Smooth muscle cell (in vitro differentiated cells): ENCODE measurements around the gene CCNL1. TPM values are rescaled to one million over a fixed set of nuclear protein-coding genes. Genes with fewer than 3 reads are reported as not detected.
A peak's percentile ranks its signal among the peaks of the same experiment; 100 is the strongest.

Experiments used
- DNase-seq: peaks from one replicate; lab custom pipeline; 2025; ENCODE audit not compliant: unreplicated experiment; lab: John Stamatoyannopoulos, UW
- H2AFZ ChIP-seq: fragments of 200-600 bp; sonication (generic); 2 replicates; pipeline ENCODE4 v1.6.0; 2016; ENCODE audit warnings: antibody characterized with exemption, low read depth, mild to moderate bottlenecking
- H3F3A ChIP-seq: fragments of 200-600 bp; sonication (generic); 2 replicates; pipeline ENCODE4 v1.6.0; 2017; ENCODE audit warnings: antibody characterized with exemption, low read depth
- H3K27ac ChIP-seq: fragments of 200-600 bp; sonication (generic); 2 replicates; pipeline ENCODE4 v1.5.1; 2016; ENCODE audit warnings: low read depth, mild to moderate bottlenecking
- H3K27me3 ChIP-seq: fragments of 200-600 bp; sonication (generic); 2 replicates; pipeline ENCODE4 v1.6.1; 2016; ENCODE audit warnings: low read depth, mild to moderate bottlenecking
- H3K36me3 ChIP-seq: fragments of 200-600 bp; sonication (generic); 2 replicates; pipeline ENCODE4 v1.5.1; 2016; ENCODE audit warnings: low read depth
- H3K4me1 ChIP-seq: fragments of 200-600 bp; sonication (generic); 2 replicates; pipeline ENCODE4 v1.5.1; 2016; ENCODE audit warnings: low read depth
- H3K4me2 ChIP-seq: fragments of 200-600 bp; sonication (generic); 2 replicates; pipeline ENCODE4 v1.6.0; 2016; ENCODE audit warnings: mild to moderate bottlenecking
- H3K4me3 ChIP-seq: fragments of 200-600 bp; sonication (generic); 2 replicates; pipeline ENCODE4 v1.5.1; 2016; ENCODE audit warnings: mild to moderate bottlenecking
- H3K79me2 ChIP-seq: fragments of 200-600 bp; sonication (generic); 2 replicates; pipeline ENCODE4 v1.6.0; 2016; ENCODE audit warnings: low read depth, mild to moderate bottlenecking
- H3K9ac ChIP-seq: fragments of 200-600 bp; sonication (generic); 2 replicates; pipeline ENCODE4 v1.6.0; 2016; ENCODE audit warnings: low read depth
- H3K9me3 ChIP-seq: fragments of 200-600 bp; sonication (generic); replicated peaks from 2 replicates; pipeline ENCODE4 v1.5.1; 2016; ENCODE audit warnings: low read depth
- H4K20me1 ChIP-seq: fragments of 200-600 bp; sonication (generic); 2 replicates; pipeline ENCODE4 v1.6.0; 2016; ENCODE audit warnings: low read depth
- WGBS: methylation state at CpG from one replicate; pipeline ENCODE4 v1.1.7; 2016; ENCODE audit warnings: low lambda C conversion rate; 5-methylcytosine and 5-hydroxymethylcytosine counted together
- polyA plus RNA-seq: library from polyadenylated mRNA; unstranded; fragments of >200 nt; fragmentation: Nextera tagmentation; extraction: Ambion mirVana; gene quantifications from 2 replicates; pipeline ENCODE4 v1.2.1, GENCODE V29; 2016
- total RNA-seq: library from RNA; depleted of rRNA; stranded (reverse); fragments of >200 nt; gene quantifications from 2 replicates; pipeline ENCODE4 v1.2.3, GENCODE V29; 2014
- TF ChIP-seq, protein P1 (sequence below): fragments of 200-600 bp; sonication (generic); IDR thresholded peaks from 2 replicates; pipeline ENCODE4 v1.5.1; 2017; ENCODE audit warnings: borderline replicate concordance, mild to moderate bottlenecking, antibody characterized with exemption; ENCODE audit not compliant: insufficient read depth, poor library complexity, severe bottlenecking

CCNL1 gene
- total and polyA plus RNA-seq, 2 experiments from 2014 or later = 173 to 599 TPM

DNA sequence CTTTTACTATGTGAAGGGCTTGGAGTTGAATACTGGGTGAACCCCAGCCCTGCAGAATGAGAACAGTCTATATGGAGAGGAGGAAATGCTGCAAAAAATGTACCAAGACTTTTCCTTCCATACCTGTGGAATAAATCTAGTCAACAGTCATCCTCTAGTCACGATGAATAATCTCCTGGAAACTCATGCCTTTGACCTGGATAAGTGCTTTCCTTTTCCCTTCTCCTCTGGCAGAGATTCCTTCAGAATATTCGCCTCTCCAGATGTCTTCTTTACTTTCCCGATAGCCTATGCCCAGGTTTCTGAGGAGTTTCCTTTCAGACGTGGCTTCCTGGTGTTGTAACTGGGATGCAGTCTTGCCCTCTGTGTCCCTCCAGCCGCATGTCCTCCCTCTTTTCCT lies 28.1 kb downstream of the CCNL1 start:
- no peak overlapping the region for H3K9ac ChIP-seq
- H3K9me3 ChIP-seq = no peaks in the 10 kb centered on the region
- H3K4me1 ChIP-seq = peaks cover 32% of the 10 kb centered on the region
- TF ChIP-seq, protein P1, sequence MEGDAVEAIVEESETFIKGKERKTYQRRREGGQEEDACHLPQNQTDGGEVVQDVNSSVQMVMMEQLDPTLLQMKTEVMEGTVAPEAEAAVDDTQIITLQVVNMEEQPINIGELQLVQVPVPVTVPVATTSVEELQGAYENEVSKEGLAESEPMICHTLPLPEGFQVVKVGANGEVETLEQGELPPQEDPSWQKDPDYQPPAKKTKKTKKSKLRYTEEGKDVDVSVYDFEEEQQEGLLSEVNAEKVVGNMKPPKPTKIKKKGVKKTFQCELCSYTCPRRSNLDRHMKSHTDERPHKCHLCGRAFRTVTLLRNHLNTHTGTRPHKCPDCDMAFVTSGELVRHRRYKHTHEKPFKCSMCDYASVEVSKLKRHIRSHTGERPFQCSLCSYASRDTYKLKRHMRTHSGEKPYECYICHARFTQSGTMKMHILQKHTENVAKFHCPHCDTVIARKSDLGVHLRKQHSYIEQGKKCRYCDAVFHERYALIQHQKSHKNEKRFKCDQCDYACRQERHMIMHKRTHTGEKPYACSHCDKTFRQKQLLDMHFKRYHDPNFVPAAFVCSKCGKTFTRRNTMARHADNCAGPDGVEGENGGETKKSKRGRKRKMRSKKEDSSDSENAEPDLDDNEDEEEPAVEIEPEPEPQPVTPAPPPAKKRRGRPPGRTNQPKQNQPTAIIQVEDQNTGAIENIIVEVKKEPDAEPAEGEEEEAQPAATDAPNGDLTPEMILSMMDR = no peak
- no peaks in the 10 kb centered on the region for H4K20me1 ChIP-seq
- WGBS = 87% methylated on average over 5 of the region's 5 CpGs
- H3K36me3 ChIP-seq = no peaks in the 10 kb centered on the region
- H2AFZ ChIP-seq = no peak overlapping the region
- no peak for DNase-seq
- no peak overlapping the region for H3K4me3 ChIP-seq
- peaks cover 34% of the 10 kb centered on the region for H3F3A ChIP-seq
- no peaks in the 10 kb centered on the region for H3K27me3 ChIP-seq
- H3K4me2 ChIP-seq = no peak overlapping the region
- H3K27ac ChIP-seq = no peak overlapping the region
- H3K79me2 ChIP-seq = no peaks in the 10 kb centered on the region

DNA sequence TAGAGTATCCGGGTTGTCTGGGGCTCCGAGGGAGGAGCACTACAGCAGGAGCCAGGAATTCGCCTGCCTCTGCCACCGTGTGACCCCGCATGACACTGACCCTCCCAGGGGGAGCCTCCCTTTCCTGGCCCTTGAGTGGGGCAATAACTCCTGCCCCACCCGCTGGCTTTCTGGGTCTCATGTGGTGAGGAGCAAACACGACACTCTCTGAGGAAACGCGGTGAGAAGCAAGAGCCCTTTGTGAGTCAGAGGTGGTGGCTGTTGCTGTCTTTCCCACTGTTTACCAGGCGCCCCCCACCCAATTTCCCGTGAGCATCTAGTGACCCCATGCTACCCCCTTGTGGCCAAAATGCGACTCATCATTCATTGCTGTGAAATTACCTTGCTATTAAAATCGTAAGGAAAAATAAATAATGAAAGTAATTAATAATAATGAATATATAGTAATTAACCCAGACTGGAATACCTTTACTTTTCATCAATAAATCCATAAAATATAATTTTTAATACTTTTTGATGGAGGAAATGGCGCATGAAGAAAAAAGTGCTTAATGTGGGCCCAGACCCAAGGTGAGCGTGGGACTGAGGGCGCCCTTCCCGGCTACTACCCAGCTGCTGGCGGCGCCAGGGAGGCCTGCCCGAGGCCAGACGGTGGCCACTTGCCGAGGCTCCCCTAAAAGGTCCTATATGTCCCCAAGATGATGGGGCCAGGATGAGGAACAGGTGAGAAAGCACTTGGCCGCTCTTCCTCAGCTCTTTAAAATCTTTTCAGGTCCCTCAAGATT lies 29.3 kb downstream of the CCNL1 start:
- Histone ChIP-seq H3K4me3 (no peak overlapping the region), H4K20me1 (no peaks in the 10 kb centered on the region), H3K9ac (peak overlapping the region; percentile 74), H3K4me1 (peaks cover 35% of the 10 kb centered on the region), H3F3A (peaks cover 40% of the 10 kb centered on the region), H2AFZ (peak overlapping the region; percentile 34), H3K27me3 (no peaks in the 10 kb centered on the region), H3K9me3 (no peaks in the 10 kb centered on the region), H3K27ac (peak overlapping the region; percentile 99), H3K79me2 (no peaks in the 10 kb centered on the region), H3K36me3 (no peaks in the 10 kb centered on the region), H3K4me2 (peak overlapping the region; percentile 73)
- TF ChIP-seq, protein P1 = peak; percentile 85
- DNase-seq = peak; percentile 27
- WGBS = 21% methylated on average over 21 of the region's 23 CpGs

DNA sequence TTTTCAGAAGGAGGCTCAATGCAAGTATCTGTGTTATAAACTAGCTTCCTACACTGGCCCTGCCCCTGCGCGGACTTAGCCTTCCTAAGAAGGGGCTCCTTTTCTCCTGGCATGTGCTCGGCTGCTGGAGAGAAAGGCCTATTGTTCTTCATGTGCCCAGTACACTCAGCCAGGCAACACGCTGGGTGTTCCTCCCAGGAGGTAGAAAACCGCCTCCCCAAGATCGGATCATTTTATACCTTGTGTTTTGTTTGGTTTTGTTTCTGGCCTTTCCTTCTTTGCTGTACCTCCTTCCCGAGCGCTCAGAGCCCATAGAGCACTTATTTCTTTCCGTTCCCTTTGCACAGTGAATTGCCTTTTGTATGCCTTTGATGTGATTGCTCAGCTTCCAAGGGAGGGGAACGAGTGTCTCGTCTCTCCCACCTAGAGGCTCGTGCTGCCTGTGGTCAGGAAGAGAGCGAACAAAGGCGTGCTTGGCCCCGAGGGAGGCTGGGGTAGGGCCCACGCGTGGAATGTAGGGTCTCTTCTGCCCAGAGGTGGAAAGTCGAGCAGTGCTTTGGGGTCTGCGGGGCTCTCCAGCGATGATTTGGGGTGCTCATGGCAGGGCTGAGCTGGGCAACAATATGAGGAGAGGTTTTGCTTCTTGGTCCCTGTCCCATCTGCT lies 30.0 kb downstream of the CCNL1 start:
- H3K79me2 ChIP-seq = no peaks in the 10 kb centered on the region
- H3K4me3 ChIP-seq = no peak overlapping the region
- H4K20me1 ChIP-seq = no peaks in the 10 kb centered on the region
- peaks cover 37% of the 10 kb centered on the region for H3K4me1 ChIP-seq
- WGBS = 43% methylated on average over 20 of the region's 20 CpGs
- H3K9ac ChIP-seq = peak overlapping the region; percentile 74
- H2AFZ ChIP-seq = peak overlapping the region; percentile 34
- H3K27ac ChIP-seq = peak overlapping the region; percentile 99
- TF ChIP-seq, protein P1 = no peak
- H3K9me3 ChIP-seq = no peaks in the 10 kb centered on the region
- peaks cover 40% of the 10 kb centered on the region for H3F3A ChIP-seq
- no peaks in the 10 kb centered on the region for H3K36me3 ChIP-seq
- no peak for DNase-seq
- H3K4me2 ChIP-seq = peak overlapping the region; percentile 73
- H3K27me3 ChIP-seq = no peaks in the 10 kb centered on the region
